Liver (tissue), 3 donors: Measurements from ENCODE around the gene VEGFA.
A peak's percentile ranks its signal among the peaks of the same experiment; 100 is the strongest.

Experiments
- ATF3 ChIP-seq: IDR thresholded peaks from 2 replicates; pipeline ENCODE4 v1.6.1; 2016; ENCODE audit warnings: antibody characterized with exemption
- CTCF ChIP-seq: fragments of 150-350 bp; IDR thresholded peaks from 2 replicates; pipeline ENCODE4 v1.5.1; 2017; ENCODE audit warnings: improper control_type of control experiment, low read depth, low read length; ENCODE audit not compliant: missing input control
- EGR1 ChIP-seq, 2 donors: IDR thresholded peaks; 2 replicates each; pipeline ENCODE4 v1.6.1; 2016 to 2018; ENCODE audit warnings: antibody characterized with exemption in 2 of 2, low read depth in 2 of 2
- FOXA1 ChIP-seq: IDR thresholded peaks from 2 replicates; pipeline ENCODE4 v1.6.1; 2016; ENCODE audit warnings: antibody characterized with exemption
- FOXA2 ChIP-seq: IDR thresholded peaks from 2 replicates; pipeline ENCODE4 v1.6.1; 2016; ENCODE audit warnings: antibody characterized with exemption
- GABPA ChIP-seq, 2 donors: IDR thresholded peaks in 1 of 2; conservative IDR thresholded peaks in 1 of 2; 2 replicates each; pipeline ENCODE4 v1.6.1; 2016; ENCODE audit warnings: antibody characterized with exemption in 2 of 2, mild to moderate bottlenecking in 1 of 2, moderate library complexity in 1 of 2
- HNF4A ChIP-seq, 2 donors: conservative IDR thresholded peaks; 2 replicates each; pipeline ENCODE4 v1.6.1; 2016; ENCODE audit warnings: antibody characterized with exemption in 2 of 2, mild to moderate bottlenecking in 2 of 2
- HNF4G ChIP-seq: IDR thresholded peaks from 2 replicates; pipeline ENCODE4 v1.6.1; 2016; ENCODE audit warnings: antibody characterized with exemption
- NR2F2 ChIP-seq: IDR thresholded peaks from 2 replicates; pipeline ENCODE4 v1.6.1; 2016; ENCODE audit warnings: antibody characterized with exemption
- REST ChIP-seq: IDR thresholded peaks from 2 replicates; pipeline ENCODE4 v1.6.1; 2016; ENCODE audit warnings: antibody characterized with exemption, mild to moderate bottlenecking
- RXRA ChIP-seq, 2 donors: IDR thresholded peaks; 2 replicates each; pipeline ENCODE4 v1.6.1; 2017 to 2018; ENCODE audit warnings: antibody characterized with exemption in 2 of 2, mild to moderate bottlenecking in 1 of 2
- SP1 ChIP-seq: IDR thresholded peaks from 2 replicates; pipeline ENCODE4 v1.6.1; 2018; ENCODE audit warnings: antibody characterized with exemption, mild to moderate bottlenecking
- TAF1 ChIP-seq: conservative IDR thresholded peaks from 2 replicates; pipeline ENCODE4 v1.6.1; 2016; ENCODE audit warnings: antibody characterized with exemption, mild to moderate bottlenecking
- YY1 ChIP-seq: IDR thresholded peaks from 2 replicates; pipeline ENCODE4 v1.6.1; 2016; ENCODE audit warnings: antibody characterized with exemption, mild to moderate bottlenecking
- donor health status: healthy.
- donor health status: healthy.

GRCh38 chr6:43769526-43770371 is at the start of gene VEGFA:
- peak; percentile 95 for TF ChIP-seq CTCF
- peak; percentile 33 for TF ChIP-seq YY1
- TF ChIP-seq EGR1 (IDR thresholded peaks at IDR 0.05; ENCODE audit: low read depth in 2 of 2), result no peak
- no peak for TF ChIP-seq NR2F2
- peak; percentile 30 for TF ChIP-seq SP1
- peak; percentile 75 for TF ChIP-seq REST
- TF ChIP-seq GABPA (IDR thresholded peaks at IDR 0.05 in 1 of 2, conservative IDR thresholded peaks at IDR 0.05 in 1 of 2), result peak in 1 of 2 donors; percentile 17
- TF ChIP-seq RXRA (IDR thresholded peaks at IDR 0.05), result peak; percentile 57 to 69
- no peak for TF ChIP-seq TAF1
- no peak for TF ChIP-seq FOXA2
- TF ChIP-seq HNF4A (conservative IDR thresholded peaks at IDR 0.05), result peak in 1 of 2 donors; percentile 4
- no peak for TF ChIP-seq ATF3
- no peak for TF ChIP-seq HNF4G
- TF ChIP-seq FOXA1, result no peak
